Activated naive CD8-positive, alpha-beta T cell treated with anti-CD3 and anti-CD28 coated beads, Interleukin-2, amount 50 U/mL, for 16 hours (primary cell): ENCODE measurements around the gene ITGAE.
"Not testable (repeated sequence)": the region's sequence is repeated elsewhere in the genome, so short reads cannot be mapped to it uniquely, and the experiment has no call there.

Experiments
- DNase-seq: peaks from one replicate; pipeline ENCODE4 v3.0.0-alpha.2; 2020; ENCODE audit warnings: low read depth, low spot score

Gene ITGAE

DNA sequence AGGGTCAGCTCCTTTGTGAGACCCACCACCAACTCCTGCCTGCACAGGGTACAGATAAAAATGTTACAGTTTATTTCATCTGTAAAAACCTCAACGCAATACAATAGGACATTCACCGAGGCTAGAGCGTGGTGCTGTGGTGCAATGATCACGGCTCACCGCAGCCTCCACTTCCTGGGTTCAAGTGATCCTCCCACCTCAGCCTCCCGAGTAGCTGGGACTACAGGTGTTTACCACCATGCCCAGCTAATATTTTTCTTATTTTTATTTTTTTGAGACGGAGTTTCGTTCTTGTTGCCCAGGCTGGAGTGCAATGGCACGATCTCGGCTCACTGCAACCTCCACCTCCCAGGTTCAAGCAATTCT lies 66.1 kb downstream of the ITGAE start:
- DNase-seq = not testable (repeated sequence)

DNA sequence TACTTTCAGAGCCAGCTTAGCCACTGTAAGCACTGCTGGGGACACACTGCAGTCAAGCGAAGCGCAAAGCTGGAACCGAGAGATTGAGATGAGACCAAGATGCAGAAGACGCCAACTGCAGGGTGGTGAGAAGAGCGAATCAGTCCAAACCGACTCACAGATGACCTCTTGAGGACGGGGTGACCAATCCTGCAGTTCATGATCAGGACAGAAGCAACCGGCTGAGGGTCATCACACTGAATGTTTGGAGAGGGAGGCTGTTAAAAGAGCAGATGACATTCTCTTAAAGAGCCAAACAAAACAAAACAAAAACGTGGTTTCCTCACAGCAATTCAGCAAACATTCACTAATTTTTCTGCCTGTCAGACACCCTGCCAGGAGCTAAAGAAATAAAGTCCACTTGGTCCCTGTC lies 68.8 kb downstream of the ITGAE start:
- no peak for DNase-seq

DNA sequence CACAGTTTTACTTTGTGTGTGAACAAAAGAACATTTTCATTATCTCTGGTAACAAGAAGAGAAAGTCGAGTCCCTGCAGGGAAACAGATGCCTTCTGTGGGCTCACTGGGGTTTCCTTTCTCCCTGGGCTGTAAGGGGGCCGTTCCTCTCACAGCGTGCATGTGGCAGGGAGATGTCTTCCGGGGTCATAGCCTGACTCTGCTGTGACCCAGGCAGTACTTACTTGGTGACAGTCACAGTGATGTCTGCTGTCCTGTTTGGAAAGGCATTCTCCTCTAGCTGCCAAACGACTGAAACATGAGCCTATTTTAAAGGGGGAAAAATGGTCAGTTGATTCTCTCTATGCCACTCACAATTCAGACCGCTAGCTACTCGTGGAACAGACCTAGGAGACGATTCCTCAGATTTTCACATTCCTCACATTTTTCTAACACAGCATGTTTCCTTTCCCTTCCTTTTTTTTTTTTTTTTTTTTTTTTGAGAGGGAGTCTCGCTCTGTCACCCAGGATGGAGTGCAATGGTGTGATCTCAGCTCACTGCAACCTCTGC lies 70.0 kb downstream of the ITGAE start:
- no peak for DNase-seq

DNA sequence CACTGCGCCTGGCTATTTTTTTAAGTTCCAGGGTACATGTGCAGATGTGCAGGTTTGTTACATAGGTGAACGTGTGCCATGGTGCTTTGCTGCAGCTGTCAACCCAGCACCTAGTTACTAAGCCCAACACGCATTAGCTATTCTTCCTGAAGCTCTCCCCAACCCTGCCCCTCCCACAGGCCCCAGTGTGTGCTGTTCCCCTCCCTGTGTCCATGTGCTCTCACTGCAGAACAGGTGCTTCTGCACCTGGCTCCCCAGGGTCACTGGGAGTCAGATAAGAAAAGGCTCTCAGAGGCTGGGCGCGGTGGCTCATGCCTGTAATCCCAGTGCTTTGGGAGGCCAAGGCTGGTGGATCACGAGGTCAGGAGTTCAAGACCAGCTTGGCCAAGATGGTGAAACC lies 71.1 kb downstream of the ITGAE start:
- no peak for DNase-seq

DNA sequence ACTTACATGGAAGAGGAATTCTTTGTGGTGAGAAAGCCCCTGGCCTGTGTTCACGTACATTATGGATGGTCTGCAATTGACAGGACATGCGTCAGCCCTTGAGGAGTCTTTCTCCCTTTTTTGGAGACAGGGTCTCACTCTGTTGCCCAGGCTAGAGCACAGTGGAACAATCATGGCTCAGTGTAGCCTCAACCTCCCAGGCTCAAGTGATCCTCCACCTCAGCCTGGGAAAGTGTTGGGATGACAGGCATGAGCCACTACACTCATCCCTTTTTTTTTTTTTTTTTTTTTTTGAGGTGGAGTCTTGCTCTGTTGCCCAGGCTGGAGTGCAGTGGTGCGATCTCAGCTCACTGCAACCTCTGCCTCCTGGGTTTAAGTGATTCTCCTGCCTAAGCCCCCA lies 72.9 kb downstream of the ITGAE start:
- not testable (repeated sequence) for DNase-seq

DNA sequence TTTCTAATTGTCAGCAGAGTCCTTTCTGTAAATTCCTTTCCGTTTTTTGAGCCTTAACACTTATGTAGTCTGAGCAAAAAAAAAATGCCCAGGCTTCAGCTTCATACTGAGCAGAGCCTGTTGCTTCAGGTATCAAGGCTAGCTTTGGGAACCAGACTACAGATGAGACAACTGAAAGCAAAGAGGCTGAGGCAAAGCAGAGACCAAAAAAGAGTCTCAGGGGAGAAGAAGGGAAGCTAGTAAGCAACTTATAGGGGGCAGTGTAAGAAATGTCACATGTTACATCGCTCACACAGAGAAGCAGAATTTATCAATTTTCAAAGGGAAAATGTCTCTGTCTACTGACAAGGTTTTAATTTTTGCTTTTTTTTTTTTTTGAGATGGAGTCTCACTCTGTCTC lies 73.9 kb downstream of the ITGAE start:
- DNase-seq = no peak

DNA sequence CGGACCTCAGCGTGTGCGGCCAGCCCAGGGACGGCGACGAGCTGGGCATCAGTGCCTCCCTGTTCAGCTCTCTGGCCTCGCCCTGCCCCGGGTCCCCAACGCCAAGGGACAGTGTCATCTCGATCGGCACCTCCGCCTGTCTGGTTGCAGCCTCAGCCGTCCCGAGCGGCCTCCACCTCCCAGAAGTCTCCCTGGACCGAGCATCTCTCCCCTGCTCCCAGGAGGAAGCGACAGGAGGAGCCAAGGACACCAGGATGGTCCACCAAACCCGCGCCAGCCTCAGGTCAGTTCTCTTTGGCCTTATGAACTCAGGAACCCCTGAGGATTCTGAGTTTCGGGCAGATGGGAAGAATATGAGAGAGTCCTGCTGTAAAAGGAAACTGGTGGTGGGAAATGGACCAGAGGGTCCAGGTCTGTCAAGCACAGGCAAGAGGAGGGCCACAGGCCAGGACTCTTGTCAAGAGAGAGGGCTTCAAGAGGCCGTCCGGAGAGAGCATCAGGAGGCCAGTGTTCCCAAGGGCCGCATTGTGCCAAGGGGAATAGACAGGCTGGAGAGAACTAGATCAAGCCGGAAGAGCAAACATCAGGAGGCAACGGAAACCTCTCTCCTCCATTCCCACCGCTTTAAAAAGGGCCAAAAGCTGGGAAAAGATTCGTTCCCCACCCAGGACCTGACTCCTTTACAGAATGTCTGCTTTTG lies 76.5 kb downstream of the ITGAE start:
- DNase-seq = no peak

DNA sequence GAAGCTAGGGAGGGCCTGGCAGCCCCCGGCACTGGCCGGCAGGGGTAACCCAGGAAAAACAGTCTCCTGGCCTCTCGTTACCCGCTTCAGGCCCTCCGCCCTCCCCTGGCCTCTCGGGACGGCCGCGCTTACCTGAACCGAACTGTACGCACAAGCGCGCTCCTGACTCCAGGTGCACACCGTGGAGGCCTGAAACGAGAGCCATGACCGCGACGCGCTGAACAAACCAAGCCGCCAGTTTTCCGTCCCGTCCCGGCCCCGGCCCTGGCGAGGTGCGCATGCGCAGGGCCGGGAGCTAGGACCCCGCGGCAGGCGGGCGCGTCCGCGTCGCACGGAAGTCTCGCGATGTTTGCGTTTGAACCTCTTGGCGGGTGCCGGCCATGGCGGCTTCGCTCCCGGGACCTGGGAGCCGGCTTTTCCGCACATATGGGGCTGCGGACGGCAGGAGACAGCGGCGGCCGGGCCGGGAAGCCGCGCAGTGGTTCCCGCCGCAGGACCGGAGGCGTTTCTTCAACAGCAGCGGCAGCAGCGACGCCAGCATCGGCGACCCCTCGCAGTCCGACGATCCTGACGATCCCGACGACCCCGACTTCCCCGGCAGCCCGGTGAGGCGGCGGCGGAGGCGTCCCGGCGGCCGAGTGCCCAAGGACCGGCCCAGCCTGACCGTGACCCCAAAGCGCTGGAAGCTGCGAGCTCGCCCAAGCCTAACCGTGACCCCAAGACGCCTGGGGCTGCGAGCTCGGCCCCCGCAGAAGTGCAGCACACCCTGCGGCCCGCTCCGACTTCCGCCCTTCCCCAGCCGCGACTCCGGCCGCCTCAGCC lies 77.2 kb downstream of the ITGAE start, which contains the start of gene HASPIN:
HASPIN (plus strand) TSS at position 348 of the 822 bp plus-strand sequence; CDS start at position 381, 33 bp downstream.
- DNase-seq = peak; percentile 79

DNA sequence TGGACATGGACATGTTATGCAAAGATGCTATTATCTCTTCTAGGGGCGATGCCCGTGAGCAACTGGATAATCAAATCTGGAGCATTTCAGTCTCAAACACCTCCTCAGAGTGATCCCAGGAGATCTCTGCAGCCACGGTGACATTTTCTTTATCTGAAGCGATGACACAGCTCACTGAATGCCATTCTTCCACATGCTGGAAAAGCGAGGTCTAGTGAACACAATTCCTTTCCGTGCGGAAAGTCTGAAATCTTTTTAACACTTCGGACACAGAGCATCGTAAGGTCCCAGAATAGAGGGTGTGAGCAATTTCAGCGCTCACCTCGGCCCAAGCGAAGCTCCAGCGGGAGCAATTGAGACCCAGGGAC lies 77.8 kb downstream of the ITGAE start:
- no peak for DNase-seq

DNA sequence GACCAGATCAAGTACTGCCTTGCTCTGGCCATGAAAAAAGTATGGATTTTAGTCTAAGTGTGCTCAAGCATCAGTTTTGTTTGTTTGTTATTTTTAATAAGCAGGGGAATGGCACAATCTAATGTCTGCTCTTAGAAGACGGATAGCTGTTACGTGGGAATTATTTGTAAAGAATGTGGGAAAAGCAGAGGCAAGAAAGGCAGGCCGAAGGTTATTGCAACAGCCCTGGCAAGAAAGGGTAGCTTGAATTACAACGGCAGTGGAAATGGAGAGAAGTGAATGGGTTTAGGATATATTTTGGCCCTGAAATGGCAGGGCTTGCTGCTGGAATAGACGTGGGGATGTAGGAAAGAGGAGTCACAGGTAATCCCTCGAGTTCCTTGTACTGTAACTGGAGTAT lies 78.3 kb downstream of the ITGAE start:
- DNase-seq = no peak

DNA sequence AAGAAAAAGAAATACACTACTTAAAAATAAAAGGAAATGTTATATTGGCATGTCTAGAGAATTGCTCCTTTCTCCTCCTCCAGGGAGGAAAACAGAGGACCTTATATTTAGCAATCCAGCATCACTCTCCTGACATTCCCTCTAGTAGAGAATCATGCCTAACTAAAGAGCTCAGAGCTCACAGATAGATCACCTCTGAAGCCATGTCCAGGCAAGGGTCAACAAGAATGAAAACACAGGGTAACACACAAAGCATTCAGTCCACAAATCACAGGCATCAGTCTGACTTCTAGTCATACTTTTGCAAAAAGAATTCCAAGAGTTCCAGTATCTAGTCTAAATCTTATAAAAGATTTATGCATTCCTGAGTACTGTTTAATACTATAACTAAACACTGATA lies 81.7 kb downstream of the ITGAE start:
- no peak for DNase-seq

DNA sequence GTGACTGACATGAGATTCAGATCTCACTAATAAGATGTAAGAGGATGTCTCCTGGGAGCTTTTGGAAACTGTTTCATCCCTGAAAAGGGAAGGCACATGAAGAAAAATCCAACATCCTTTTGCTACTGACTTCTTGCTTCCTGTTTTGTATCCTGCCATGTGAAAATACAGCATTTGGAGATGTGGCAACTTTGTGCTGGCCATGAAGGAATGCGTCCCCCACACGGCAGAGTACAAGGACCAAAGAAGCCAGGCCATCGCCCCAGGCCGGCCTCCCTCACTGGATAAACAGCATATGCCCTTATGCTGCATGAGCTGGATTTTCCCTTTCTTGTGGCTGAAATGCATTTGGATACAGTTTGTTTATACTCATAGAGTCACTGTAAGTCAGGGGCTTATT lies 82.8 kb downstream of the ITGAE start:
- no peak for DNase-seq

DNA sequence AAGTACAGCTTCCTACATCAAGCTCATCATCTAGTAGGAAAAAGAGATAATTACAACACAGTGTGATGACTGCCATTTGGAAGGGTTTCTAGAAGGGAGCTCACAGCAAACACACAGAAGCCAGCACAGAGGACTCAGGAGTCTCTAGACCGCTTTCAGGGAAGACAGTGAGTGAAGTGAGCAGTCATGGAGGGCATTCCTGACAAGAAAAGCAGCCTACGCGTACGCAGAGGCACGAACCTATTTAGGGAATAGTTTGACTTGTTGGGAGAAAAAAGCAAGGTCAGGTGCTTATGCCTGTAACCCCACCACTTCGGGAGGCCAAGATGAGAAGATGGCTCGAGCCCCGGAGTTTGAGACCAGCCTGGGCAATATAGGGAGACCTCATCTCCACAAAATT lies 85.7 kb downstream of the ITGAE start:
- no peak for DNase-seq

DNA sequence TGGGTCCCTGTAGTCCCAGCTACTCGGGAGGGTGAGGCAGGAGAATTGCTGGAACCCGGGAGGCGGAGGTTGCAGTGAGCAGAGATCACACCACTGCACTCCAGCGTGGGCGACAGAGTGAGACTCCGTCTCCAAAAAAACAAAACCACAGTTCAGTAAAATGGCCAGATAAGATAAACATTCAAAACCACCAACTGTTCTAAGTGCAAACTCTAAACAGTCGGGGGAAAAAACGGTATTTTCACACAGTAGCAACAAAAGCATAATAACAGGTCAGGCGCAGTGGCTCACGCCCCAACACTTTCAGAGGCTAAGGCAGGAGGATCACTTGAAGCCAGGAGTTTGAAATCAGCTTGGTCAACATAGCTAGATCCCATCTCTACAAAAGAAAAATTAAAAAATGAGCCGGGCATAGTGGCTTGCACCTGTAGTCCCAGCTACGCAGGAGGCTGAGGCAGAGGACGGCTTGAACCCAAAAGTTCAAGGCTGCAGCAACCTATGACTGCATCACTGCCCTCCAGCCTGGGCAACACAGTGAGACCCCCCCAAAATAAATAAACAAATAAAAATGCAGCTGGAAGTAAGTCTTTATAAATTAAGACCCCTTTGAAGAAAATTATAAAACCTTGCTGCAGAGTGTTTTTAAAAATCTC lies 88.1 kb downstream of the ITGAE start:
- no peak for DNase-seq

DNA sequence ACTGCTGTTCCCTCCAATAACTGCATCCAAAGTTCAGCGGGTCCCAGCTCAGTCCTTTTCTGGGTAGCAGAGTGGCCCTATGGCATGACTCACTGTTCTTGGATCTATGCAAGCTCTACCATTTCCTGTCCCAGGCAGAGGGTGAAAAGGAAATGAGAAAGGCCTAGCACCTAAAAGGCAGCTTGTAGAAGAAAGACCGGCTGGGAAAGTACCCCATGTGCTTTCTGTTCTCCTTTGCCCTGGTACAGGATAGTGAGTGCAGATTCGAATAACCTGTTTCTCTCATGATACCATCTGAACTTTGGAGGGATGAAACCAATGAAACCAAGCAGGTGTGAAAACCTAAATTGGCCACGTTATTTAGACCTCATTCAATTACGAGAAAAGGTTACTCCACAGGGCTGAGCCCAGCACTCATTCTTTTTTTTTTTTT lies 90.0 kb downstream of the ITGAE start:
- DNase-seq = peak; percentile 49

DNA sequence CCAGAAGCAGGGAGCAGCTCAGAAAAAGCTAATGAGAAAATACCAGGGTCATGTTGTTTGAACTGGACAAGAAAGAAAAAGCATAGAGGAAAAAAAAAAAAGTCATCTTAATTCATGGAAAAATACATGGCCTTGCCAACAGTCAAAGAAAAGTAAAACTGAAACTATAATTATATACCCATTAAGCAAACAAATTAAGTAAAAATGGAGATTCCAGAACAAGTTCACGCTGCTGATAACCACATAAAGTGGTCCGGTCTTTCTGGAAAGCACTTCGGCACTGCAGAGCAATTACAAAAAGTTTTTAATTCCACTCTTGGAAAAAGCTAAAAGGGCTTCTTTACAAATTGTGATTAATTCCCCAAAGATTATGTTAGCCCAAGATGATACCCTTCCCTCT lies 92.6 kb downstream of the ITGAE start:
- DNase-seq = no peak

DNA sequence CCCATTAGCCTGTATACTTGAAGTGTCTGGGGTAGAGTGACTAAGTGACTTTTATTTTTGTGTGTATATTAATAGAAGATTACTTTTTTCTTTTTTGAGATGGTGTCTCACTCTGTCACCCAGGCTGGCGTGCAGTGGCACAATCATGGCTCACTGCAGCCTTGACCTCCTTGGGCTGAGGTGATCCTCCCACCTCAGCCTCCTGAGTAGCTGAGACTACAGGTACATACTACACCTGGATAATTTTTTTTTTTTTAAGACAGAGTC lies 95.3 kb downstream of the ITGAE start:
- DNase-seq = not testable (repeated sequence)

DNA sequence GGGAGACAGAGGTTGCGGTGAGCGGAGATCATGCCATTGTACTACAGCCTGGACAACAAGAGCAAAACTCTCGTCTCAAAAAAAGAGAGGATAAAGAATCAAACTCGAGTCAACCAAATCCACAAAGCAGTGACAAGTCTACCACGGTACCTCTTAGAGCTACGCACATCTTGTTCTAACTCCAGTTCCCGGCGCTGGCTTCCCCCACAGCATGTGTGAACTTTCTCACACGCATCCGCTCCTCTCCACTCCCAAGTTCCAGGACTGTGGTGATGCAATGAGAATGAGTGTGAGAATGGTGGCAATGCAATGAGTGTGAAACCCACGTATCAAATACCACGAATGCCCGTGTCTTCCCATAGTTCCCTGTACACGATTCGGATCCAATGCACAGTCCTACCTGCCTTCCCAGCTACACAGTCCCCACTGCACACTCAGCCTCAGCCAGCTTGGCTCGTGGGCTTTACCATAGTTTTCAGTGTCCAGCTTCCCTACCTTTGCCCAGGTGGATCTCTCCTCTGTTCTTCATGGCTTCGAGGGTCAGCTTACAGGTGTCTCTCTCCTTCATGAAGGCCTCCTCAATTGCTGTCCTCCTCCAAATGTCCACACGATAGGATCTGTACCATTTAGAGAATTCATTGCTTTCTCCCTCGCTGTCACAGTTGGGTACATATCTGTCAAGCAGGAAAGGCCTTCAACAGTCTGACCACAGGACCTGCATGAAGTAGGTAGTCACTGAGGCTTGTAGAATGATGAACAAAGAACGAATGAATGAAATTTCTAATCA lies 95.9 kb downstream of the ITGAE start:
- no peak for DNase-seq

DNA sequence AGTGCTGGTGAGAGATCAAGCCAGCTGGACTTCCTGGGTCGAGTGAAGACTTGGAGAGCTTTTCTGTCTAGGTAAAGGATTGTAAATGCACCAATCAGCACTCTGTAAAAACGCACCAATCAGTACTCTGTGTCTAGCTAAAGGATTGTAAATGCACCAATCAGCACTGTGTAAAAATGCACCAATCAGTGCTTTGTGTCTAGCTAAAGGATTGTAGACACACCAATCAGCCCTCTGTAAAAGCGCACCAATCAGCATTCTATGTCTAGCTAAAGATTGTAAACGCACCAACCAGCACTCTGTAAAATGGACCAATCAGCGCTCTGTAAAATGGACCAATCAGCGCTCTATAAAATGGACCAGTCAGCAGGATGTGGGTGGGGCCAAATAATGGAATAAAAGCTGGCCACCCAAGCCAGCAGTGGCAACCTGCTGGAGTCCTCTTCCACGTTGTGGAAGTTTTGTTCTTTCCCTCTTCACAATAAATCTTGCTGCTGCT lies 98.9 kb downstream of the ITGAE start:
- DNase-seq = not testable (repeated sequence)

DNA sequence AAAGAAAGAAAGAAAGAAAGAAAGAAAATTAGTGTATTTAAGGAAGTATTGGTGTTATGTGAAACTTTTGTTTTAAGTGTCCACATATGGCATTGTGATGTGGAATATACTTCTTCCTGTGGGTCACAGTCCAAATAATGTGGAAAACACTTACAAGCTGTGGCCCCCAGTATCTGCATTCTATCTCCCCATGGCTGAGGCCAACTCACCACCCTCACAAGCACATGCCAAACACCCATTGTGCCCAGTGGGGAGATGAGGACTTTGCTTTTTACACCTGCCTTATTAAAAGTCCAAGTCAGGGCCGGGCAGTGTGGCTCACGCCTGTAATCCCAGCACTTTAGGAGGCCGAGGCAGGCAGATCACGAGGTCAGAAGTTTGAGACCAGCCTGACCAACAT lies 101.0 kb downstream of the ITGAE start:
- no peak for DNase-seq

DNA sequence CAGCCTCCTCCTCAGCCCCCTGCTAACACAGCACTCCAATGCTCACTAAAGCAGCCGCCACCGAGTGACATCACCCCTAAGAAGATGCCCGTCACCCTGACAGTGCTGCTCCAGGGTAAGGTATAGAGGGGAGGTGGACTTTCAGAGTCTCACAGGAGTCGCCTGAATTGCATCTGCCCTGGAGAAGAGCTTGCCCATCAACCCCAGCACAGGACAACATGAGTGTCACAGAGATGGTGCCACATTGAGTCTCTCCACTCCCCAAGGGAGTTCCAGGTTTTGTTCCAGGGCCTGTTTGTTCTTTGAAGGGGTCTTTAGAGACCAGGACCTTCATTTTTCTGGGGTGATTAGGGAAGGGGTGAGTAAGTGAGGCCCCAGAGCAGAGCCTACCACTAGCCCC lies 102.8 kb downstream of the ITGAE start:
- no peak for DNase-seq

DNA sequence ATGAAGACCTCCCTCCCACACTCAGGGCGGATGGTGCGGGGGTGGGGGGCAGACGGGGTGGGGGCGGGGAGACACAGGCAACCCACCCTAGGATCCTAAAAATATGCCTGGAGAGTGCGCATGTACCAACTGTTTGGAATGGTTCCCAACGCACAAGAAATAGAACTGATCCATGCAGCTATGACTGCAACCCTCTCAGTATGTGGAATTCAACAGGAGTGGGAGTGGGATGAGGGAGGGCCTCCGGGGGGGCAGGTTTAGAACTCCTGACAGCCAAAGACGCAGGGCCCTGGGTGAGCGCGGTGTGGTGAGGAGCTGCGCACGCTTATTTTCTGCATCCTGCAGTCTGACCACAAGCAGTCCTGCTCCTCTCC lies 103.9 kb downstream of the ITGAE start:
- no peak for DNase-seq
